HG03095 (cell line): Measurements from ENCODE around the gene GAB1.
A peak's percentile ranks its signal among the peaks of the same experiment; 100 is the strongest.

ENCODE experiments used
- ATAC-seq: cut with Tn5 transposase; IDR thresholded peaks from one replicate; pipeline ENCODE4 v1.9.1; 2021; ENCODE audit warnings: moderate library complexity; ENCODE audit not compliant: unreplicated experiment

The GAB1 gene

GRCh38 chr4:143473334-143474126 is 136.9 kb downstream of the GAB1 start:
- no peak for ATAC-seq

DNA sequence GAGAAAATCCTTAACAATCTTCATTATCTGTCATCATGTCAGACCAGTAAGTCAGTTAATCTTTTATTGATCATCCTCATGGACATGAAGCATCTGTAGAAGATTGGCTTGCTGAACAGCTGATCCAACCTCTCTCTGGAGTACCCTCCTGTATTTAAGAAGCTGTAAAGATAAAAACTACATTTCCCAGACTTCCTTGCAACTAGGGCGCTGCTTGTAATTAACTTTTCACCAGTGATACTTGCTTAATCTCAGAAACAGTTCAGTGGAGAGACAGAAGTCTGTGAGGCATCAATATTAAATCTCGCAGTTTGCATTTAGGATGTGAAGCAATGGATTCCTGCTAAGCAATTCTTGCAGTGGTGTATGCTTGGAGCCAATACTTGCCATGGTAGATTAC is 140.8 kb downstream of the GAB1 start:
- ATAC-seq = no peak

- no peak for ATAC-seq
These were observed 144.7 kb downstream of the GAB1 start for GRCh38 chr4:143481361-143481760.

DNA sequence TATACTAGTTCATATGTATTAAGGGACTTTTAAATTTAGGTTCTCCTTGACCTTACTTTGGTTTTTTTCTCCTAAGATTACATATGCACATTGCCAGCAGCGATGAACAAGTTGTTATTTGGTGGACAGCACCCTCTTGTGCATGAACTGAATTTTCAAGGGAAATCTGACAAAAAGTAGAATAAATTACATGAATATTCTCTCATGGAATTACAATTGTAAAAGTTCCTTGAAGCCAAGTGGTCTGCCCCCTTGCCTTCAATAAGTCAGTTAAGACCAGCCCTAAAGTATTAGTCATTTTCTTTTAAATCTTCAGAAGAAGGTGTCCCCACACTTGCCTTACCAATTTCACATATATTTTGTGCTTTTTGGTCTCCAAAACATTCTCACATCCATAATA is 146.2 kb downstream of the GAB1 start:
- ATAC-seq = peak; percentile 78

DNA sequence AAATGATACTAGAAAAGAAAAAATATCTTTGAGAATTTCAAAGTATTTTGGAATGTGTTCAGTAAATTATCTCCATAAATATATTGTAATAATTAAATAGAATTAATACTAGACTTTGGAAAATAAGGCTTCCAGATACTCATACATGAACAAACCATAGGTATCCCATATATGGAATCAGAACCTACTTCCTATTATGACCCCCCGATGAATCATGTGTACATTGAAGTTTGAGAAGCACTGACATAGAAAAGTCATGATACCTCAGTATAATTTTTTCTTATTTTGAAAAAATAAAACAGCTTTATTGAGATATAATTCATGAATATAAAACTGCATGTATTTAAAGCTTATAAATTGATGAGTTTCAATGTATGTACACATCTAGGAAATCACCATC is 149.6 kb downstream of the GAB1 start:
- ATAC-seq = no peak

DNA sequence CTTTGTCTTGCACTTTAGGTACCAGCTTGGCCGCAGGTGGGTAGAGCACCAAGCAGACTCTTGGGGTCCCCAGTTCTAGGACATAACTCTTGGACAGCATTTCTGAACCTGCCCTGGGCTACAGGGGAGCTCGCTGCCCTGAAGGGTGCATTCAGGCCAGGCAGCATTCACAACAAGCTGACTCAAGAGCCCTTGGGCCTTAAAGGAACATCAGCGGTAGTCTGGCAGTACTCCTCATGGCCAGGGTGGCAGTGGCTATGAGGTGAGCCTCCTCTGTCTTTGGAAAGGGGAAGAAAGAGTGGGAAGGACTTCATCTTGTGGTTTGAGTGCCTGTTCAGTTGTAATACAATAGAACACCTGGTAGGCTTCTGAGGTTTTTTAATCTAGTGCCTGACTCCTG is 152.0 kb downstream of the GAB1 start:
- no peak for ATAC-seq

DNA sequence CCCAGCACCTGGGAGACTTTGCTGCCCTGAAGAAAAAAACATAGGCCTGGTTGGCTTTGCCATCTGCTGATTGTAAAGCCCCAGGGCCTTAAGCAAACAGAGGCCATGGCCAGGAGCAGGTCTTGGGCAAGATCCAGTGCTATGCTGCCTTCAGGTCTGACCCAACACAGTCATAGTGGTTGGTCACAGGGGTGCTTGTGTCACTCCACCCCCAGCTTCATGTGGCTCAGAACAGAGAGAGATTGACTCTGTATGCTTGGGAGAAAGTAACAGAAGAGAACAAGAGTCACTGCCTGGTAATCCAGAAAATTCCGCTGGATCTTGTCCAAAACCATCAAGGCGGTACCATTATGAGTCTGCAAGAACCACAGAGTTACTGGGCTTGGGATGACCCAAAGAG is 152.4 kb downstream of the GAB1 start:
- no peak for ATAC-seq

- ATAC-seq = no peak
These were observed 161.3 kb downstream of the GAB1 start for GRCh38 chr4:143498021-143498420.

DNA sequence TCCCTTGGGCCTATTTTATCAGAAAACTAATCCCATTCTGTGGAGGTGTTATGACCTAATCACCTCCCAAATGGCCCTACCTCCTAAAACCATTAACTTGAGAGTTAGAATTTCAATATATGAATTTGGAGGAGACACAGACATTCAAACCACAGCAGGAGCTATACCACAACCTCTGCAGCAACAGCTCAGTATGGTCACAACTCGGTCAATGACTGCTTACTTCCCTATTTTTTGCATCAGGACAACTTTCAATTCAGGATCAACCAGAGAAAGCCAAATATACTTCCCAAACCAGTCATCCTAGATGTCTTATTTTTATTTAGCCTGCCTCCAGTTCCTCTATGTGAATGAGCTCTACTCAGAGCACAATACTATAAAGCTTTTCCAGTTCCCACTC is 165.6 kb downstream of the GAB1 start:
- ATAC-seq = no peak

DNA sequence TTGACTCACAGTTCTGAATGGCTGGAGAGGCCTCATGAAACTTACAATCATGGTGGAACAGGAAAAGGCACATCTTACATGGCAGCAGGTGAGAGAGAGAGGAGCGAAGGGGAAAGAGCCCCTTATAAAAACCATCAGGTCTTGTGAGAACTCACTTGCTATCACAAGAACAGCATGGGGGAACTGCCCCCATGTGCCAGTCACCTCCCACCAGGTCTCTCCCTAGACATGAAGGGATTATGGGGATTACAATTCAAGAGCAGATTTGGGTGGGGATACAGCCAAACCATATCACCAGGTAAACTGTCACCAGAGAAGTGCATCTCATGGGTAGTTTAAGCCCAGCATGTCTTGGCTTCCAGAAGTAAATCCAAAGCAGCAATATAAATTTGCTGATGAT is 169.4 kb downstream of the GAB1 start:
- no peak for ATAC-seq

DNA sequence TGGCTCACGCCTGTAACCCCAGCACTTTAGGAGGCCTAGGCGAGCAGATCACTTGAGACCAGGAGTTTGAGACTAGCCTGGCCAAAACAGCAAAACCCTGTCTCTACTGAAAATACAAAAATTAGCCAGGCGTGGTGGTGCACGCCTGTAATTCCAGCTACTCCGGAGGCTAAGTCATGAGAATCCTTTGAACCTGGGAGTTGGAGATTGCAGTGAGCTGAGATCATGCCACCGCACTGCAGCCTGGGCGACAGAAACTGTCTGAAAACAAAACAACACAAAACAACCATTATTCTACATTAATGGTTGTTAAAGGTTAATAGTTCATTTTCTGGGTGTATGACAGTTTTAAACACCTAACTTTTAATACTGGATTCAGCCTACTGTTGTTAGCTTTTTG is 175.2 kb downstream of the GAB1 start:
- ATAC-seq = no peak

GRCh38 chr4:143512978-143513313 is 176.3 kb downstream of the GAB1 start:
- peak; percentile 31 for ATAC-seq

DNA sequence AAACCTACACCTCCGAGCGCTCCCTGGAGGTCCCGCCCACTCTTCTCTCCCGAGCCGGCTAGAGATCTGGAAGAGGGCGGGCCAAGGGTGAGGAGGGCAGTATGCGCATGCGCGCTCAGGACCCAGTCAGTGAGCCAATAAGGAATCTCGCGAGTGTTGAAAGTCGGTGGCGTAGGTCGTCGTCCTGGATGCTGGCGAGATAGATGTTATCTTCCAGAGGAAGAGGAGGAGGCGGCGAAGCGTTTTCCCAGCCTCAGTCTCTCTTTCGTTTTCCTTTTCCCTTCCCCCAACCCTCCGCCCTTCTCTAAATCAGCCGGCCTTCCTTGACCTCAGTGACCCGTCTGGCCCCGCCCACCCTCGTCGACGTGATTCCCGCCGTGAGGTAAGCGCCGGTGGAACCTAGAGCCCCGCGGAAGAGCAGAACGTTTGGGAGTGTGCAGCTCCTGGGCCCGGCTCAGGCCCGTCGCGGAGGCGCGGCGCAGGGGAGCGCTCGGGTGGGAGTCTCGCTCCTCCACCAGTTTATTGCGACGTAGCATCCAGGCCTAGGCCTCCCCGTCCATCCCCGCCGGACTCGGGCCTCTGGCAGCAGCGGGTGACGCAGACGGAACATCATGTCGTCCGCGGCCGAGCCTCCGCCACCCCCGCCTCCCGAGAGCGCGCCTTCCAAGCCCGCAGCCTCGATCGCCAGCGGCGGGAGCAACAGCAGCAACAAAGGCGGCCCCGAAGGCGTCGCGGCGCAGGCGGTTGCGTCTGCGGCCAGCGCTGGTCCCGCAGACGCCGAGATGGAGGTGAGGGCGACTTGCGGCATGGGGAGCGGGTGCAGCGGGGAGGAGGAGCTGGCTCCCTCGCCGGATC is 176.9 kb downstream of the GAB1 start, which contains the start of gene SMARCA5:
TSS of gene SMARCA5 (plus strand) at position 389 of the 855 bp plus-strand sequence. CDS start at position 612, 223 bp downstream.
- peak; percentile 86 for ATAC-seq

GRCh38 chr4:143514169-143514495 is 177.5 kb downstream of the GAB1 start:
- ATAC-seq = no peak

DNA sequence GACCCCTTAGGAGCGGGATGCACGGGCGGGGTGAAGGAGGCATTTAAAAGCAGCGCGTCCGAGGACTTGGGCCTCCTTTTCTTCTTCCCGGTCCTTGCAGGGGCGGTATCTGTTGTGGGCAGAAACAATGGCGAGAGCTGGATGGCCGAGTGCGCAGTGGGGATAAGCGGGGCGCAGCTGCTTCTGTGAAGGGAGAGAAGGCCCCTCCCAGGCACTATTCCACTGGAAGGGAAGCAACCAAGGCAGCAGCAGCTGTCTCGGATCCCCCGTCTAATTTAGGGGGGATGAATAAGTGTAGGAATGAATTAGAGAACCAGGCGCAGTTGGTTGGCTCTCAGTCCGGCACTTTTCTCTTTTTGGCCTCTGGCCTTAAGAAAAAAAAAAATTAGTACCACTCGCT is 177.8 kb downstream of the GAB1 start:
- no peak for ATAC-seq

DNA sequence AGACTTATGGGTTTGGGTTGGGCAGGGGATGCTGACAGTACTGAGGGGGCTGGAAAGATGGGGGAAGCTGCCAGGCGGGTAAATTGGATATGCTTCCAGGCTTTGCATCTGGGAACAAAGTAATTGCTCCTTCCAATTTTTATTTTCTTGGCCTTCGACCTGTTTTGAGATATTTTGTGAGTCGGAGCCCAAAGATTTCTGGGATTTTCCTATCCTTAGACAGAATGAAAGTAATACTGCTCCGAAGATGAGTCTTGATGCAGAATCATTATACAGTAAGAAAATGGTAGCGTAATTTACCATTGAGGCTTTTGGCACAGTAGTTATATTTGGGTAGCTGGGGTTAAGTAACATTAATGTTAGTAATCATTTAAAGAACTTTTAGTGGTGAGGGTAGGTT is 178.2 kb downstream of the GAB1 start:
- ATAC-seq = no peak

- no peak for ATAC-seq
These were observed 179.2 kb downstream of the GAB1 start for GRCh38 chr4:143515905-143516304.

DNA sequence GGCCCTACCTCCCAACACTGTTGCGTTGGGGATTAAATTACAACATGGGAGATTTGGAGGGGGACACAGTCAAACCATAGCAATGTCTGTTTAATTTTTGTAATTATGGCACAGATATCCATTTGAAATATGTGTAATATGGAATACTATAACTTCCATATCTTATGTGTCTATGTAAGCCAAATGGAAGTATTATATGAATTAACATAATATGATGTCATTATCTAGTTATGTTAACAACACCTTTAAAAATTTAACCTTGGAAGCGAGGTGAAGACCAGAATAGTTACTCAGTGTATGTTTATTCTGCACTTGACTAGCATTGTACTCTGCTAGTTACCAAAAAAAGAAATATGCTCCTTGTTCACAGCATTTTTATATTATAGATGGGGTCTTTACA is 181.1 kb downstream of the GAB1 start:
- ATAC-seq = no peak
